ENCODE data around the gene GREB1. TPM values are rescaled to one million over a fixed set of nuclear protein-coding genes. Genes with fewer than 3 reads are reported as not detected.
A peak's percentile ranks its signal among the peaks of the same experiment; 100 is the strongest.

Gene GREB1
- total and polyA plus RNA-seq, 2 of the 13 experiments (the other 11 are each of a cell fraction or from before 2014, with no cell fraction given), result 31.3 to 61.2 TPM

- TF ChIP-seq SNAPC2 (CRISPR knock-in tag; IDR thresholded peaks at IDR 0.05), result no peak
- no peak for TF ChIP-seq PAX8 (CRISPR knock-in tag; IDR thresholded peaks at IDR 0.05; ENCODE audit: borderline replicate concordance)
- TF ChIP-seq ZBTB2 (CRISPR knock-in tag; IDR thresholded peaks at IDR 0.05; ENCODE audit: low read depth), result no peak
- TF ChIP-seq PATZ1 (CRISPR knock-in tag; IDR thresholded peaks at IDR 0.05), result no peak
- no peak for TF ChIP-seq ZNF253 (CRISPR knock-in tag; IDR thresholded peaks at IDR 0.05; ENCODE audit: borderline replicate concordance)
- TF ChIP-seq DMAP1 (CRISPR knock-in tag; IDR thresholded peaks at IDR 0.05), result no peak
- TF ChIP-seq NFYB (CRISPR knock-in tag; IDR thresholded peaks at IDR 0.05), result no peak
- 0 out of 2 replicates have a peak, but pooled peaks have one; percentile 24 for TF ChIP-seq TFE3 (CRISPR knock-in tag; IDR thresholded peaks at IDR 0.05)
- TF ChIP-seq PCBP1 (IDR thresholded peaks at IDR 0.05; ENCODE audit: borderline replicate concordance, low read depth, low read length), result no peak
- TF ChIP-seq ZBTB8A (CRISPR knock-in tag; IDR thresholded peaks at IDR 0.05; ENCODE audit: borderline replicate concordance, low read depth), result 0 out of 2 replicates have a peak, but pooled peaks have one; percentile 36
- TF ChIP-seq MLX (CRISPR knock-in tag; IDR thresholded peaks at IDR 0.05), result no peak
- no peak for TF ChIP-seq ELF4 (CRISPR knock-in tag; IDR thresholded peaks at IDR 0.05; ENCODE audit: borderline replicate concordance)
- TF ChIP-seq ZNF607 (CRISPR knock-in tag; IDR thresholded peaks at IDR 0.05; ENCODE audit: borderline replicate concordance), result no peak
- TF ChIP-seq ZFP82 (CRISPR knock-in tag; IDR thresholded peaks at IDR 0.05; ENCODE audit: borderline replicate concordance), result no peak
- TF ChIP-seq ZNF709 (CRISPR knock-in tag; IDR thresholded peaks at IDR 0.05), result no peak
- TF ChIP-seq, protein P1, sequence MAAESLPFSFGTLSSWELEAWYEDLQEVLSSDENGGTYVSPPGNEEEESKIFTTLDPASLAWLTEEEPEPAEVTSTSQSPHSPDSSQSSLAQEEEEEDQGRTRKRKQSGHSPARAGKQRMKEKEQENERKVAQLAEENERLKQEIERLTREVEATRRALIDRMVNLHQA (CRISPR knock-in tag; IDR thresholded peaks at IDR 0.05), result no peak
- no peak for TF ChIP-seq FOXK2 (IDR thresholded peaks at IDR 0.05)
- peak; percentile 74; the same call in 1 of the 2 replicates for TF ChIP-seq ZNF782 (CRISPR knock-in tag; IDR thresholded peaks at IDR 0.05; ENCODE audit: borderline replicate concordance)
- peak; percentile 25; the same call in 1 of the 2 replicates for TF ChIP-seq HNF4A (CRISPR knock-in tag; IDR thresholded peaks at IDR 0.05)
- peak; percentile 36 for TF ChIP-seq SKI (IDR thresholded peaks at IDR 0.05; ENCODE audit: partially characterized antibody)
- TF ChIP-seq HMG20B (CRISPR knock-in tag; conservative IDR thresholded peaks at IDR 0.05), result no peak
- TF ChIP-seq, protein P2, sequence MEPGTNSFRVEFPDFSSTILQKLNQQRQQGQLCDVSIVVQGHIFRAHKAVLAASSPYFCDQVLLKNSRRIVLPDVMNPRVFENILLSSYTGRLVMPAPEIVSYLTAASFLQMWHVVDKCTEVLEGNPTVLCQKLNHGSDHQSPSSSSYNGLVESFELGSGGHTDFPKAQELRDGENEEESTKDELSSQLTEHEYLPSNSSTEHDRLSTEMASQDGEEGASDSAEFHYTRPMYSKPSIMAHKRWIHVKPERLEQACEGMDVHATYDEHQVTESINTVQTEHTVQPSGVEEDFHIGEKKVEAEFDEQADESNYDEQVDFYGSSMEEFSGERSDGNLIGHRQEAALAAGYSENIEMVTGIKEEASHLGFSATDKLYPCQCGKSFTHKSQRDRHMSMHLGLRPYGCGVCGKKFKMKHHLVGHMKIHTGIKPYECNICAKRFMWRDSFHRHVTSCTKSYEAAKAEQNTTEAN (CRISPR knock-in tag; conservative IDR thresholded peaks at IDR 0.05), result no peak
- TF ChIP-seq SIN3B (IDR thresholded peaks at IDR 0.05; ENCODE audit: low read length), result no peak
Measured at GRCh38 chr2:11502740-11503292, 31.0 kb upstream of the GREB1 start (continued).

All from HepG2 (cell line).